ENCODE results near the gene CCDC60.

Gene CCDC60

DNA sequence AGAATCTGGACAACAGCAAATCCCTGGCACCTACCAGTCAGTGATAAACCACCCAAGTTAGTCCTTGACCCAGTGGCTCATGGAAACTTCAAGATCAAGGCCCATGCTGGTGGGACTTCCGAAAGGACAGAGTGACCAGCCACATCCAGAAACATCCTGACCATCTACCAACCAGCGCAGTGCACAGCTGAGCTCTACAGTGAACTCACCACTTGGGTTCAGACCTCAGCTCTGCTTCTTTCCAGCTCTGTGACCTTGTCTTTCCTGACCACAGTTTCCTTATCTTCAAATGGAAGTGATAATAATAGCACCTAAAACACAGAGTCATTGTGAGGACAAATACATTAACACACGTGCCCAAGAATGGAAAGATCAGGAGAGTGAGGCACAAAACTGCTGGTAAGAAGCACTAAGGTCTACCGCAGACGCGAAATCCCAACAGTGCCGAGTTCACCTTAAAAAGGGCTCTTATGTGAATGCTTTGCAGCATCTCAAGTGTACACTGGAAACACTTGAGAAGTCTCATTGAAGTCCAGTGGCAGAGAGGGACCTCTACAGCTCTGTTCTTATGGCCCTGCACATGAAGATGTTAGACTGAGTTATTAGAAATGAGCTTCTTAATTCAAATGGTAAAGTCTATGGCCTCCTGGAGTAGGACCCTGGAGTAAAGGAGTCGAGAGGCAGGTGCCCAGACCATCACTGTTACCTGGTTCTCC, 128.8 kb downstream of the CCDC60 start:
- Histone ChIP-seq H3K27me3 (replicated peaks; ENCODE audit: control insufficient read depth, insufficient read depth, low read length) (no peaks in the 10 kb centered on the region), H3K36me3 (ENCODE audit: control insufficient read depth, insufficient read depth, low read length) (no peaks in the 10 kb centered on the region), H3K4me3 (replicated peaks; ENCODE audit: low read depth, low read length) (no peak overlapping the region)
- DNase-seq (ENCODE audit: extremely low read depth, insufficient read length), result no peak
- TF ChIP-seq, protein P1, sequence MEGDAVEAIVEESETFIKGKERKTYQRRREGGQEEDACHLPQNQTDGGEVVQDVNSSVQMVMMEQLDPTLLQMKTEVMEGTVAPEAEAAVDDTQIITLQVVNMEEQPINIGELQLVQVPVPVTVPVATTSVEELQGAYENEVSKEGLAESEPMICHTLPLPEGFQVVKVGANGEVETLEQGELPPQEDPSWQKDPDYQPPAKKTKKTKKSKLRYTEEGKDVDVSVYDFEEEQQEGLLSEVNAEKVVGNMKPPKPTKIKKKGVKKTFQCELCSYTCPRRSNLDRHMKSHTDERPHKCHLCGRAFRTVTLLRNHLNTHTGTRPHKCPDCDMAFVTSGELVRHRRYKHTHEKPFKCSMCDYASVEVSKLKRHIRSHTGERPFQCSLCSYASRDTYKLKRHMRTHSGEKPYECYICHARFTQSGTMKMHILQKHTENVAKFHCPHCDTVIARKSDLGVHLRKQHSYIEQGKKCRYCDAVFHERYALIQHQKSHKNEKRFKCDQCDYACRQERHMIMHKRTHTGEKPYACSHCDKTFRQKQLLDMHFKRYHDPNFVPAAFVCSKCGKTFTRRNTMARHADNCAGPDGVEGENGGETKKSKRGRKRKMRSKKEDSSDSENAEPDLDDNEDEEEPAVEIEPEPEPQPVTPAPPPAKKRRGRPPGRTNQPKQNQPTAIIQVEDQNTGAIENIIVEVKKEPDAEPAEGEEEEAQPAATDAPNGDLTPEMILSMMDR (IDR thresholded peaks at IDR 0.05; ENCODE audit: insufficient read depth, low read length, poor library complexity, severe bottlenecking), result no peak

DNA sequence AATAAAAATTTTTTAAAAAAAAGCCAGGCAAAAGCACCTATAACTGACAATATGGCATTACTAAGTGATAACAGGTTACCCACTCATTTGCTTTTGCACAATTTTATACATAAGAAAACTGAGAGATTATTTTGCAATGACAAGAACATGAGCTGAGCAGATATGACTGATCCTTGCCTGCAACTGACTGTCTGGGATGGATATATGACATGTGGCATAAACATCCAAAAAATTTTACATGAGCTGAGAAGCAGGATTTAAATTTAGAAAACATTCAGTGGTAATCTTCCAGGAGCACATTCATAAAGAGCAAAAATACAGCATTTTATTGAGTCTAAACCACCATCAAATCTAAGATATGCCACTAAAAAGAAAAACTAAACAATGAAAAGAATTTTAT, 133.8 kb downstream of the CCDC60 start:
- H3K4me3 ChIP-seq (replicated peaks; ENCODE audit: low read depth, low read length), result no peak overlapping the region
- TF ChIP-seq, protein P1 (IDR thresholded peaks at IDR 0.05; ENCODE audit: insufficient read depth, low read length, poor library complexity, severe bottlenecking), result no peak
- no peaks in the 10 kb centered on the region for H3K36me3 ChIP-seq (ENCODE audit: control insufficient read depth, insufficient read depth, low read length)
- H3K27me3 ChIP-seq (replicated peaks; ENCODE audit: control insufficient read depth, insufficient read depth, low read length), result no peaks in the 10 kb centered on the region
- no peak for DNase-seq (ENCODE audit: extremely low read depth, insufficient read length)

DNA sequence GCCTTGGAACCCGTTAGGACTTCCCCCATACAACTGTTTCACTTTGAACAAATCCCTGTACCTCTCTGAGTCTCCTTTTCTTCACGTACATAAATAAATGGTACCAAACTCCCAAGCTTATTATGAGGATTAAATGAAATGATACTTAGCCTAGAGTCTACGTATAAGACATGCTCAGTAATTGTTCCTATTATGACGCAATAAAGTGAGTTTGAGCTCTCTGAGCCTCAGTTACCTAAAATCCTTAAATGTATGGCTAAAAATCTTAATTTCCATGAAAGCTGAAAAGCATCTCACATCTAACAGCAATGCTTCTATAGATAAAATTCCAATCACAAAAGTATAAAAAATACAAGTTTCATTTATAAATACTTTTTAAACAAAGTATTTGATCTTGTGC, 141.1 kb downstream of the CCDC60 start:
- Histone ChIP-seq H3K4me3 (replicated peaks; ENCODE audit: low read depth, low read length) (no peak overlapping the region), H3K27me3 (replicated peaks; ENCODE audit: control insufficient read depth, insufficient read depth, low read length) (no peaks in the 10 kb centered on the region), H3K36me3 (ENCODE audit: control insufficient read depth, insufficient read depth, low read length) (no peaks in the 10 kb centered on the region)
- no peak for DNase-seq (ENCODE audit: extremely low read depth, insufficient read length)
- TF ChIP-seq, protein P1 (IDR thresholded peaks at IDR 0.05; ENCODE audit: insufficient read depth, low read length, poor library complexity, severe bottlenecking), result no peak

DNA sequence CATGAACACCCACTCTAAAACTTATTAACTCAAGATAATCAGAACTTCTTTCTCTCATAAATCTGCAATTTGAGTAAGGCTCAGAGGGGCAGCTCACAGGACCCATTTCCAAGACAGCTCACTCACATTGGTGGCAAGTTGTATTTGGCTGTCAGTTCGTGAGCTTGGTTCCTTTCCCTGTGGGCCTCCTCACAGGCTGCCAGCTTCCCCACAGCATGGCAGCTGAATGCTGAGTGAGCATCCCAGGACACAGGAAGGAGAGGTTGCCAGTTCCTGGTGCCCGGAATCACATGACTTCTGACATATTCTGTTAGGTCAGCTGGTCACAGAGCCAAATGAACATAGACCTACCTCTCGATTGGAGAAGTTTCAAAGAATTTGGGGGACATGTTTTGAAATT, 142.4 kb downstream of the CCDC60 start:
- TF ChIP-seq, protein P1 (IDR thresholded peaks at IDR 0.05; ENCODE audit: insufficient read depth, low read length, poor library complexity, severe bottlenecking), result no peak
- Histone ChIP-seq H3K4me3 (replicated peaks; ENCODE audit: low read depth, low read length) (no peak overlapping the region), H3K27me3 (replicated peaks; ENCODE audit: control insufficient read depth, insufficient read depth, low read length) (no peaks in the 10 kb centered on the region), H3K36me3 (ENCODE audit: control insufficient read depth, insufficient read depth, low read length) (no peaks in the 10 kb centered on the region)
- no peak for DNase-seq (ENCODE audit: extremely low read depth, insufficient read length)

DNA sequence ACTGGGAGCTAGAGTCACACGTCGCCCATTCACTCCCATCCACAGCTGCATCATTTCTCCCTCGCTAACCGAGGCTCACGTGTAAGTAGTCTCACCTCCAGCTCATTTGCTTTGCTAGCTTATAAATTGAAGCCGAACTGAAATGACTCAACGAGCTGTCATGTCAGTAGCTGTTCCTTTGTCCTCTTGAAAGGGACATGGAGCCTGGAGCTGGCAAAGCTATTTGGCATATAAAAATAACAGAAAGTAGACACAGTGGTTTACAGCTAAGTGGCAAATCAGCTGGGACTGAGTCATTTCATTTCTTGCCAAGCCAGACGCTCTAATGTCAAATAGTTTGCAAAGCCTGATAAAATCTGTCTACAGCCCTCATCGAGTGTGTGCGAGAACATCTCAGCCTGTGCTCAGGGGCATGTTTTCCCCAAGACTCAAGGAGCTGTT, 144.6 kb downstream of the CCDC60 start:
- TF ChIP-seq, protein P1 (IDR thresholded peaks at IDR 0.05; ENCODE audit: insufficient read depth, low read length, poor library complexity, severe bottlenecking), result no peak
- DNase-seq (ENCODE audit: extremely low read depth, insufficient read length), result no peak
- Histone ChIP-seq H3K4me3 (replicated peaks; ENCODE audit: low read depth, low read length) (no peak overlapping the region), H3K36me3 (ENCODE audit: control insufficient read depth, insufficient read depth, low read length) (no peaks in the 10 kb centered on the region), H3K27me3 (replicated peaks; ENCODE audit: control insufficient read depth, insufficient read depth, low read length) (no peaks in the 10 kb centered on the region)

DNA sequence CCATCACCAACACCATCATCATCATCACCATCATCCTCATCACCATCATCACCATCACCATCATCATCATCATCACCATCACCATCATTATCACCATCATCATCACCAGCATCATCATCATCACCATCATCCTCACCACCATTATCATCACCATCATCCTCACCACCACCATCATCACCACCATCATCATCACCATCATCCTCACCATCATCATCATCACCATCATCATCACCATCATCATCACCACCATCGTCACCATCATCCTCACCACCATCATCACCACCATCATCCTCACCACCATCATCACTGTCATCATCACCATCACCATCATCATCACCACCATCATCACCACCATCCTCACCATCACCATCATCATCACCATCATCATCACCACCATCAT, 146.0 kb downstream of the CCDC60 start:
- TF ChIP-seq, protein P1 (IDR thresholded peaks at IDR 0.05; ENCODE audit: insufficient read depth, low read length, poor library complexity, severe bottlenecking), result no peak
- Histone ChIP-seq H3K27me3 (replicated peaks; ENCODE audit: control insufficient read depth, insufficient read depth, low read length) (no peaks in the 10 kb centered on the region), H3K4me3 (replicated peaks; ENCODE audit: low read depth, low read length) (no peak overlapping the region), H3K36me3 (ENCODE audit: control insufficient read depth, insufficient read depth, low read length) (no peaks in the 10 kb centered on the region)
- no peak for DNase-seq (ENCODE audit: extremely low read depth, insufficient read length)
